Measurements from ENCODE around the gene TINCR.

Gene TINCR

GRCh38 chr19:5563935-5564612, 3.7 kb downstream of the TINCR start:
- POLR2A ChIA-PET = no interaction called here
- DNase-seq (ENCODE audit: extremely low spot score) = no peak
- CTCF ChIA-PET = interaction anchor here (0.6 to 0.7 kb wide), 2 partner anchors 8 to 9 kb away, joined by 3 to 4 read pairs; no protein-coding TSS in a partner anchor
- no peak for TF ChIP-seq FOXA1 (IDR thresholded peaks at IDR 0.05)
- no peak for TF ChIP-seq LEF1 (IDR thresholded peaks at IDR 0.05; ENCODE audit: borderline replicate concordance)
- TF ChIP-seq FOXM1 (IDR thresholded peaks at IDR 0.05; ENCODE audit: borderline replicate concordance) = no peak
- no peak for TF ChIP-seq ZNF384 (IDR thresholded peaks at IDR 0.05)
- no peak for TF ChIP-seq ELF4 (IDR thresholded peaks at IDR 0.05)
- no peak for TF ChIP-seq SP1 (IDR thresholded peaks at IDR 0.05)
- no peak for TF ChIP-seq NFRKB (IDR thresholded peaks at IDR 0.05)
- no peak for TF ChIP-seq HDGF (IDR thresholded peaks at IDR 0.05; ENCODE audit: borderline replicate concordance)
- no peak for TF ChIP-seq FOXK2 (IDR thresholded peaks at IDR 0.05)
- TF ChIP-seq PKNOX1 (IDR thresholded peaks at IDR 0.05) = no peak
- no peak for TF ChIP-seq L3MBTL2 (conservative IDR thresholded peaks at IDR 0.05)
- no peak for TF ChIP-seq SUZ12 (IDR thresholded peaks at IDR 0.05)

- no peak for TF ChIP-seq ARNT (IDR thresholded peaks at IDR 0.05)
- TF ChIP-seq ELF4 (IDR thresholded peaks at IDR 0.05) = no peak
- TF ChIP-seq PKNOX1 (IDR thresholded peaks at IDR 0.05) = no peak
- no peak for TF ChIP-seq CTBP1 (IDR thresholded peaks at IDR 0.05; ENCODE audit: borderline replicate concordance)
- no peak for TF ChIP-seq LEF1 (IDR thresholded peaks at IDR 0.05; ENCODE audit: borderline replicate concordance)
- no peak for TF ChIP-seq BHLHE40 (IDR thresholded peaks at IDR 0.05; ENCODE audit: borderline replicate concordance)
- no peak for TF ChIP-seq L3MBTL2 (conservative IDR thresholded peaks at IDR 0.05)
- TF ChIP-seq SP1 (IDR thresholded peaks at IDR 0.05) = no peak
- TF ChIP-seq ZNF384 (IDR thresholded peaks at IDR 0.05) = no peak
- TF ChIP-seq FOXM1 (IDR thresholded peaks at IDR 0.05; ENCODE audit: borderline replicate concordance) = no peak
- no peak for TF ChIP-seq SUZ12 (IDR thresholded peaks at IDR 0.05)
- no peak for TF ChIP-seq TARDBP (IDR thresholded peaks at IDR 0.05)
- no peak for TF ChIP-seq HDGF (IDR thresholded peaks at IDR 0.05; ENCODE audit: borderline replicate concordance)
- ChIA-PET CTCF (interaction anchor here (0.7 kb wide), 1 partner anchor 10 kb away, joined by 3 read pairs; no protein-coding TSS in a partner anchor), POLR2A (no interaction called here)
- DNase-seq (ENCODE audit: extremely low spot score) = no peak
These were observed 4.7 kb downstream of the TINCR start for GRCh38 chr19:5563008-5563431.

GRCh38 chr19:5562280-5562679, 5.5 kb downstream of the TINCR start:
- CTCF ChIA-PET = no interaction called here
- TF ChIP-seq ZNF384 (IDR thresholded peaks at IDR 0.05) (no peak), FOXK2 (IDR thresholded peaks at IDR 0.05) (no peak), L3MBTL2 (conservative IDR thresholded peaks at IDR 0.05) (no peak), TARDBP (IDR thresholded peaks at IDR 0.05) (no peak)
- no peak for DNase-seq (ENCODE audit: extremely low spot score)
- POLR2A ChIA-PET = no interaction called here

GRCh38 chr19:5561559-5561958, 6.2 kb downstream of the TINCR start:
- no peak for TF ChIP-seq FOXM1 (IDR thresholded peaks at IDR 0.05; ENCODE audit: borderline replicate concordance)
- no peak for TF ChIP-seq NFRKB (IDR thresholded peaks at IDR 0.05)
- TF ChIP-seq TARDBP (IDR thresholded peaks at IDR 0.05) = no peak
- no peak for TF ChIP-seq L3MBTL2 (conservative IDR thresholded peaks at IDR 0.05)
- no peak for TF ChIP-seq PKNOX1 (IDR thresholded peaks at IDR 0.05)
- TF ChIP-seq FOXK2 (IDR thresholded peaks at IDR 0.05) = no peak
- no peak for TF ChIP-seq CTBP1 (IDR thresholded peaks at IDR 0.05; ENCODE audit: borderline replicate concordance)
- no peak for TF ChIP-seq HDGF (IDR thresholded peaks at IDR 0.05; ENCODE audit: borderline replicate concordance)
- TF ChIP-seq FOXA1 (IDR thresholded peaks at IDR 0.05) = no peak
- no peak for TF ChIP-seq ARNT (IDR thresholded peaks at IDR 0.05)
- no peak for TF ChIP-seq SUZ12 (IDR thresholded peaks at IDR 0.05)
- no peak for TF ChIP-seq ELF4 (IDR thresholded peaks at IDR 0.05)
- CTCF ChIA-PET = no interaction called here
- POLR2A ChIA-PET = no interaction called here
- DNase-seq (ENCODE audit: extremely low spot score) = no peak

GRCh38 chr19:5560156-5560555, 7.6 kb downstream of the TINCR start:
- POLR2A ChIA-PET = no interaction called here
- CTCF ChIA-PET = no interaction called here
- DNase-seq (ENCODE audit: extremely low spot score) = no peak
- TF ChIP-seq NFRKB (IDR thresholded peaks at IDR 0.05) = no peak
- TF ChIP-seq CTBP1 (IDR thresholded peaks at IDR 0.05; ENCODE audit: borderline replicate concordance) = no peak
- no peak for TF ChIP-seq ZNF384 (IDR thresholded peaks at IDR 0.05)
- no peak for TF ChIP-seq BHLHE40 (IDR thresholded peaks at IDR 0.05; ENCODE audit: borderline replicate concordance)
- TF ChIP-seq FOXM1 (IDR thresholded peaks at IDR 0.05; ENCODE audit: borderline replicate concordance) = no peak
- TF ChIP-seq L3MBTL2 (conservative IDR thresholded peaks at IDR 0.05) = no peak
- no peak for TF ChIP-seq LEF1 (IDR thresholded peaks at IDR 0.05; ENCODE audit: borderline replicate concordance)
- TF ChIP-seq FOXA1 (IDR thresholded peaks at IDR 0.05) = no peak
- no peak for TF ChIP-seq TARDBP (IDR thresholded peaks at IDR 0.05)
- no peak for TF ChIP-seq PKNOX1 (IDR thresholded peaks at IDR 0.05)
- TF ChIP-seq SP1 (IDR thresholded peaks at IDR 0.05) = no peak
- no peak for TF ChIP-seq SUZ12 (IDR thresholded peaks at IDR 0.05)
- no peak for TF ChIP-seq ELF4 (IDR thresholded peaks at IDR 0.05)
- no peak for TF ChIP-seq ARNT (IDR thresholded peaks at IDR 0.05)
- TF ChIP-seq FOXK2 (IDR thresholded peaks at IDR 0.05) = no peak
- TF ChIP-seq HDGF (IDR thresholded peaks at IDR 0.05; ENCODE audit: borderline replicate concordance) = no peak

Measured in HEK293T (cell line).